DND-41 (cell line): ENCODE results near the gene ABCD3.

ENCODE experiments used
- ATAC-seq: fragments of 200-7000 bp; cut with Tn5 transposase; 3 replicates; pipeline ENCODE4 v1.9.1; 2021; ENCODE audit warnings: low read depth; ENCODE audit not compliant: insufficient read depth
- DNase-seq: peaks from one replicate; pipeline ENCODE4 v3.0.0-alpha.2; 2020
- H2AFZ ChIP-seq: 2 replicates; pipeline ENCODE4 v1.6.0; 2012; ENCODE audit warnings: low read depth, low read length
- H3K27ac ChIP-seq: 2 replicates; pipeline ENCODE4 v1.5.1; 2012; ENCODE audit warnings: low read length, inconsistent platforms
- H3K27me3 ChIP-seq: fragments of 200-600 bp; sonication (generic); 2 replicates; pipeline ENCODE4 v1.6.0; 2012; ENCODE audit warnings: low read length, mild to moderate bottlenecking, inconsistent platforms; ENCODE audit not compliant: insufficient read depth, poor library complexity
- H3K36me3 ChIP-seq: 2 replicates; pipeline ENCODE4 v1.5.1; 2012; ENCODE audit warnings: low read length, inconsistent platforms; ENCODE audit not compliant: insufficient read depth
- H3K4me1 ChIP-seq: 2 replicates; pipeline ENCODE4 v1.5.1; 2012; ENCODE audit warnings: mild to moderate bottlenecking, low read length; ENCODE audit not compliant: insufficient read depth
- H3K4me2 ChIP-seq: 2 replicates; pipeline ENCODE4 v1.6.0; 2012; ENCODE audit warnings: mild to moderate bottlenecking, moderate library complexity, low read length, inconsistent platforms; ENCODE audit not compliant: insufficient read depth
- H3K4me3 ChIP-seq, 2 experiments: fragments of 200-600 bp in 1 of 2; shearing (Covaris generic) in 1 of 2; 2 replicates each; pipeline ENCODE4 v1.5.1; 2012 to 2016; ENCODE audit warnings: inconsistent platforms in 2 of 2, low read length in 2 of 2, mild to moderate bottlenecking in 2 of 2, low read depth in 1 of 2, moderate library complexity in 1 of 2
- H3K79me2 ChIP-seq: 2 replicates; pipeline ENCODE4 v1.6.0; 2012; ENCODE audit warnings: low read length, inconsistent platforms; ENCODE audit not compliant: insufficient read depth
- H3K9ac ChIP-seq: 2 replicates; pipeline ENCODE4 v1.6.0; 2012; ENCODE audit warnings: low read depth, mild to moderate bottlenecking, inconsistent platforms, low read length, moderate library complexity
- H3K9me3 ChIP-seq: 2 replicates; pipeline ENCODE4 v1.5.1; 2012; ENCODE audit warnings: low read length, moderate library complexity, mild to moderate bottlenecking, inconsistent platforms; ENCODE audit not compliant: insufficient read depth, severe bottlenecking
- H4K20me1 ChIP-seq: 2 replicates; pipeline ENCODE4 v1.6.0; 2012; ENCODE audit warnings: low read length; ENCODE audit not compliant: insufficient read depth
- CTCF ChIP-seq: IDR thresholded peaks from 2 replicates; pipeline ENCODE4 v1.5.1; 2012; ENCODE audit warnings: borderline replicate concordance, low read length, moderate library complexity, mild to moderate bottlenecking; ENCODE audit not compliant: poor library complexity, severe bottlenecking; ENCODE audit errors: extremely low read depth
- EZH2 ChIP-seq: IDR thresholded peaks from 3 replicates; pipeline ENCODE4 v1.6.1; 2012; ENCODE audit warnings: borderline replicate concordance, low read depth, mild to moderate bottlenecking, moderate library complexity, low read length, inconsistent platforms; ENCODE audit not compliant: severe bottlenecking

ABCD3 gene

GRCh38 chr1:94382201-94382600 lies 36.0 kb upstream of the ABCD3 start:
- H3K4me1 ChIP-seq = peaks cover 41% of the 10 kb centered on the region
- H3K9me3 ChIP-seq = no peaks in the 10 kb centered on the region
- TF ChIP-seq CTCF = no peak
- TF ChIP-seq EZH2 = no peak
- no peak overlapping the region for H3K4me3 ChIP-seq
- no peak overlapping the region for H3K4me2 ChIP-seq
- H3K36me3 ChIP-seq = no peaks in the 10 kb centered on the region
- no peaks in the 10 kb centered on the region for H3K79me2 ChIP-seq
- no peak overlapping the region for H3K9ac ChIP-seq
- no peak for ATAC-seq
- no peak overlapping the region for H3K27ac ChIP-seq
- peak; percentile 45 for DNase-seq
- no peaks in the 10 kb centered on the region for H4K20me1 ChIP-seq
- H2AFZ ChIP-seq = 0 out of 2 replicates have a peak overlapping the region, but pooled peaks have one; percentile 40
- no peaks in the 10 kb centered on the region for H3K27me3 ChIP-seq

GRCh38 chr1:94383966-94384408 lies 34.2 kb upstream of the ABCD3 start:
- Histone ChIP-seq H4K20me1 (no peaks in the 10 kb centered on the region), H3K9ac (peak overlapping the region; percentile 48; the same call in 1 of the 2 replicates), H3K4me1 (peaks cover 41% of the 10 kb centered on the region), H3K4me3 (no peak overlapping the region), H3K36me3 (no peaks in the 10 kb centered on the region), H3K9me3 (no peaks in the 10 kb centered on the region), H3K27me3 (no peaks in the 10 kb centered on the region), H3K27ac (peak overlapping the region; percentile 91), H3K4me2 (no peak overlapping the region; the same call in 1 of the 2 replicates), H3K79me2 (no peaks in the 10 kb centered on the region), H2AFZ (peak overlapping the region; percentile 92)
- no peak for ATAC-seq
- TF ChIP-seq CTCF (no peak), EZH2 (no peak)
- no peak for DNase-seq

GRCh38 chr1:94384485-94385265 lies 33.5 kb upstream of the ABCD3 start:
- no peaks in the 10 kb centered on the region for H3K36me3 ChIP-seq
- H3K27ac ChIP-seq = peak overlapping the region; percentile 91
- TF ChIP-seq EZH2 = no peak
- no peak for TF ChIP-seq CTCF
- ATAC-seq = peak; percentile 88
- H3K4me3 ChIP-seq = peak overlapping the region in 1 of 2 experiments; percentile 45; a peak in 2 of 4 replicates
- peaks cover 41% of the 10 kb centered on the region for H3K4me1 ChIP-seq
- peak; percentile 72 for DNase-seq
- no peaks in the 10 kb centered on the region for H4K20me1 ChIP-seq
- peak overlapping the region; percentile 48 for H3K9ac ChIP-seq
- peak overlapping the region; percentile 65 for H3K4me2 ChIP-seq
- peaks cover 3% of the 10 kb centered on the region for H3K9me3 ChIP-seq
- H3K27me3 ChIP-seq = no peaks in the 10 kb centered on the region
- peak overlapping the region; percentile 92 for H2AFZ ChIP-seq
- H3K79me2 ChIP-seq = no peaks in the 10 kb centered on the region
